Skeletal muscle tissue (tissue), 4 donors: ENCODE data around the gene CDH24. TPM values are rescaled to one million over a fixed set of nuclear protein-coding genes. Genes with fewer than 3 reads are reported as not detected.

ENCODE experiments used
- H3K27ac ChIP-seq: one replicate; pipeline ENCODE4 v1.7.0; 2013; ENCODE audit warnings: mild to moderate bottlenecking, low read depth, low read length, inconsistent platforms
- H3K27me3 ChIP-seq, 3 donors: one replicate each; pipeline ENCODE4 v1.7.0; 2013; ENCODE audit warnings: low read length in 3 of 3; ENCODE audit not compliant: control insufficient read depth in 3 of 3, insufficient read depth in 3 of 3
- H3K36me3 ChIP-seq, 3 donors: one replicate each; pipeline ENCODE4 v1.7.0; 2013; ENCODE audit warnings: low read length in 3 of 3; ENCODE audit not compliant: control insufficient read depth in 3 of 3, insufficient read depth in 3 of 3
- H3K4me1 ChIP-seq, 3 donors: one replicate each; pipeline ENCODE4 v1.7.0; 2013; ENCODE audit warnings: low read length in 3 of 3, mild to moderate bottlenecking in 3 of 3; ENCODE audit not compliant: control insufficient read depth in 3 of 3, insufficient read depth in 3 of 3
- H3K4me3 ChIP-seq, 3 donors: one replicate each; pipeline ENCODE4 v1.7.0; 2013; ENCODE audit warnings: low read length in 3 of 3
- H3K9ac ChIP-seq, 3 donors: one replicate each; pipeline ENCODE4 v1.7.0; 2013; ENCODE audit warnings: low read length in 3 of 3, mild to moderate bottlenecking in 3 of 3, moderate library complexity in 2 of 3, low read depth in 1 of 3
- H3K9me3 ChIP-seq, 3 donors: one replicate each; pipeline ENCODE4 v1.7.0; 2013; ENCODE audit warnings: low read length in 3 of 3; ENCODE audit not compliant: control insufficient read depth in 3 of 3
- total RNA-seq: library from RNA; depleted of rRNA; stranded (reverse); fragments of >200 nt; gene quantifications from one replicate; pipeline ENCODE4 v1.2.3, GENCODE V29; 2014
- donor health status: Osteomylitis.

The CDH24 gene
- total RNA-seq, 1 donor from 2014 or later: 1.6 TPM

DNA sequence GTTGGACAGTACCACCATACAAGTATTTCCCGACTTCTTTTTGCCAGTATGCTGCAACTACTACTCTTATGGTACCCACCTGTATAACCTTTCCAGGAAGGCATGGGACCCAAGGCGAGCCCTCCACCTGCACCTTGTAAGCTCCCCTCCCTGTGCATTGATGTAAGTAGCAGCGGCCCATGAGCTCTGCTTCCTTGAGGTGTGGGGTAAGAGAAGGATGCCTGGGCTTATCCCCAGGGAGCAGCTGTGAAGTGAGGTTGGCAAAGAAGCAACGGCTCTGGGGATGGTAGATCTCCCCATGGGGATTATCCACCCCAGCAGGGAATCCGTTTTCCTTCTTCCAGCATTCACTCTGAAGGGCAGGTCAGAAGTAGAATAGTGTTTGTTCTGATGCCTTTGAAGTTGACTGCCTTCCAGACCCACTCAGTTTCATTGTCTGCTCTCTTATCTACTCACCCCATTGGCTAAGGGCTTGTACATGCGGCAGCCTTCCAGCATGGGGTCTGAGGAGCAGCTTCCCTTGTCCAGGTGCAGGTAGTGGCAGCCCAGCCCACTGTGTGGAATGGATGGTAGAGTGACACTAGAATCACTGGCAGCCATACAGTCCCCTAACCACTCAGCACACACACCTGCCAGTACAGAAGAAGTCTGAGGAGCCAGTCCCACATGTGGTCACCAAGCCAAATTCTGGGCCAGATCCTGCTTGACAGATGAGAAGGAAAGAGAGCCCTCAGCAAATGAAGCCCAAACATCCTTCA, 44.1 kb upstream of the CDH24 start:
- Histone ChIP-seq H3K27ac (no peak overlapping the region), H3K9ac (no peak overlapping the region), H3K27me3 (no peaks in the 10 kb centered on the region), H3K4me1 (peaks cover 7 to 11% (median 10%) of the 10 kb centered on the region in 3 donors), H3K36me3 (peaks cover 0 to 19% (median 15%) of the 10 kb centered on the region in 3 donors), H3K4me3 (no peak overlapping the region), H3K9me3 (no peaks in the 10 kb centered on the region)

DNA sequence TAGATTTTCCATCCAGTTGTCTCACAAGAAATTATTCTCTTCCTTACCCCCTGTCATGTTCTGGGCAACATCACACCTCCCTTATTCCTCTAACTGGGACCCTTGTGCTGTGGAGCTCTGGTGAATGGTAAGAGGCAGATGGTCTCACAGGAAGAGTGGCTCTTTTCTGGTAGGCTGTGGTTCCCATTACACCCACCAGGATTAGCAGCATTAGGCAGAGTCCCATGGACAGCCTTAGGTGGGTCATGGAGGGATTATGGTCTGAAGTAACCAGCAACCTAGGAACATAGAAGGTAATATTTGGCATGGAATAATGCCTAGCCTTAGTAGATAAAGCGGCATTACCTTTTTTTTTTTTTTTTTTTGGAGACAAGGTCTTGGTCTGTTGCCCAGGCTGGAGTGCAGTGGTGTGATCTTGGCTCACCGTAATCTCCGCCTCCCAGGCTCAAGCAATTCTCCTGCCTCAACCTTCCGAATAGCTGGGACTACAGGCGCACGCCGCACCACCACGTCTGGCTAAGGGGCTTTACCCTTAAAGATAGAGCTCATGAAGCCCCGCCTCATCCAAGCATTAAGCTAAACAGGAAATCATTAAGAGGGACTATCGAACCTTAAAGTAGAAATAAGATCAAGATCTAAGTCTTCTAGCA, 42.0 kb upstream of the CDH24 start:
- H3K36me3 ChIP-seq: peaks cover 0 to 19% (median 15%) of the 10 kb centered on the region in 3 donors
- H3K4me3 ChIP-seq: no peak overlapping the region
- no peaks in the 10 kb centered on the region for H3K9me3 ChIP-seq
- H3K4me1 ChIP-seq: peaks cover 7 to 15% (median 11%) of the 10 kb centered on the region in 3 donors
- H3K27ac ChIP-seq: no peak overlapping the region
- H3K27me3 ChIP-seq: no peaks in the 10 kb centered on the region
- no peak overlapping the region for H3K9ac ChIP-seq

DNA sequence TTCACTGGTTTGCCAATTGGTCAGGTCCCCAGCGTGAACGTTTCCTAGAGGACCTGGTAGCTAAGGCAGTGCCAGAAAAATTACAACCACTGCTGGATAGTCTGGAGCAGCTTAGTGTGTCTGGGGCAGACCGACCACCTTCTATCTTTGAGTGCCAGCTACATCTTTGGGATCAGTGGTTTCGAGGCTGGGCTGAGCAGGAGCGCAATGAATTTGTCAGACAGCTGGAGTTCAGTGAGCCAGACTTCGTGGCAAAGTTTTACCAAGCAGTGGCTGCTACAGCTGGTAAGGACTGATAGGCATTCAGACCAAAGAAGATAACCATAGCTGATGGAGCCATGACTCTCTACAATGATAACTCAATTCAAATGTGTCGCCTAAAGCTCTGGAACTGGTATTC, 40.5 kb upstream of the CDH24 start:
- H3K9ac ChIP-seq: no peak overlapping the region
- no peaks in the 10 kb centered on the region for H3K27me3 ChIP-seq
- H3K36me3 ChIP-seq: peaks cover 3 to 24% (median 21%) of the 10 kb centered on the region in 3 donors
- peaks cover 21 to 28% (median 21%) of the 10 kb centered on the region in 3 donors for H3K4me1 ChIP-seq
- no peak overlapping the region for H3K27ac ChIP-seq
- H3K4me3 ChIP-seq: no peak overlapping the region
- no peaks in the 10 kb centered on the region for H3K9me3 ChIP-seq

DNA sequence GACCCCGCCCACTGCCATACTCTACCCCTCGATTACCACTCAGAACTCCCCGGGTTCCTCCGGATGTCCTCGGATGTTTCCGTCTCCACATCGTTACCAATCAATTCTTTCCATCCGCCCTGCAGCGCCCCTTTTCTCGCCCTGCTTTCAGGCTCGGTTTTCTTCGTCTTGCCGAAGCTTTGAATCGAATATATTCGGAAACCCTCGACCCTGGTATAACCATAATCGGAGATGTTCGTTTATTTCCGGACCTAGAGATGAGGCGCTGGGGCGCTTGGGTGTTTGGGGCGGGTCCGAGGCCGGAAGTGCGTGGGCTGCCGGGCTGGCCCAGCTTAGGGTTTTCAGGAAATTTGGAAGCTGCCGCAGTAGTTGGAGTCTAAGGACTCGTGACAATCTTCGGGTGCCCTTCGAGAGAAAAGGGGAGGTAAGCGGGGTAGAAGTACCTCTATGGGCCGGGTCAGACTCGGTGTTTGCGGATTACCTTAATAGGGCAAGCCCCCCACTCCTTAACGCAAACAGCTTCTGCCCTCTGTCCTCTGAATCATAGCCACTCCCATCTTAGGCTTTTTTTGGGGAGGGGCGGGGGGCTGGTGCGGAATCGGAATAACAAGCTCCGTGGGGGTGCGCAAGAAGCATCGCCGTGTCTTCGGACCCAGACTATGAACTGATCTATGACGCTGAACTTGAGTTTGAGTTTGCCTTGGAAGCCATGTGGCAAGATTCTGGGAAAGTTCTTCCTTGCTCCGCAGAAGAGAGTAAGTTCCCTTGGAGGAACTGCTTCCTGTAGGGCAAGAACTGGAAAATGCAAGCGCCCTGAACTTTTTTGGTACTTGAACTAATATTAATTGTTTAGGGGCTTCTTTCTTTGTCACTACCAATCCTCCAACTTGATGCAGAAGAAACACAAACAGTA, 38.1 kb upstream of the CDH24 start, which contains the start of gene C14orf119:
Gene C14orf119, plus strand, starts transcription at position 310 of the 913 bp plus-strand sequence. CDS start 2,154 bp downstream, outside the sequence.
- Histone ChIP-seq H3K4me3 (peak within 1 kb of the TSS; percentile 90 to 98 (median 96)), H3K27me3 (no peaks in the 10 kb centered on the region), H3K9me3 (no peaks in the 10 kb centered on the region), H3K9ac (peak within 1 kb of the TSS; percentile 92 to 99 (median 98)), H3K36me3 (peaks cover 7 to 41% (median 31%) of the 10 kb centered on the region in 3 donors), H3K4me1 (peaks cover 21 to 30% (median 22%) of the 10 kb centered on the region in 3 donors), H3K27ac (peak within 1 kb of the TSS; percentile 98)

DNA sequence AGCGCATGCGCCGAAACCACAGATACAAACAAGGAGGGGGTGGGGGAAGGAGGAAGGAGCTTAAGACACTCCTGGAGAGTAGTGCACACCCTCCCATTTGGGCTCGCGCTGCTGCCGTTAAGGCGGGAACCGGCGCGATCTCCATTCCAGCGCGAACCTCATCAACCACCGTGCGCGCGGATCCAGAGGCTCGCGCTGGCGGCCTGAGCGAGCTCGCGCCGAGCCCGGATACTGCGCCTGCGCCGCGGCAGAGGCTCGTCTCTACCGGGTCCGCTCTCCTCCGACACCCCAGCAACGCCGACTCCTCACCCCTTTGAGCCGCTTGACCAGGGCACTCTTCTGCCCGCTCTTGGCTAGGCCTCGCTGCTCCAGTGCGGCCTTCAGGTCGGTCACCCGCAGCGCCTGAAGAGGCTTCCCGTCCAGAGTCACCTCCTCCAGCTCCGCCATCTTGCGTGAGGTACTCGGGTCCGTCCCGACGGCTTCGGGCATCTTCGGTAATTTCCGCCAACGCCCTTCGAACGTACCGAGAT, 37.4 kb upstream of the CDH24 start, which contains the start of gene ACIN1:
Gene ACIN1, minus strand, starts transcription at position 471 of the 530 bp plus-strand sequence. Its CDS starts 24 bp downstream, at position 447.
- peak within 1 kb of the TSS; percentile 98 for H3K27ac ChIP-seq
- peak within 1 kb of the TSS; percentile 90 to 98 (median 96) for H3K4me3 ChIP-seq
- H3K27me3 ChIP-seq: no peaks in the 10 kb centered on the region
- H3K36me3 ChIP-seq: peaks cover 14 to 48% (median 38%) of the 10 kb centered on the region in 3 donors
- no peaks in the 10 kb centered on the region for H3K9me3 ChIP-seq
- H3K4me1 ChIP-seq: peaks cover 21 to 30% (median 22%) of the 10 kb centered on the region in 3 donors
- peak within 1 kb of the TSS; percentile 92 to 99 (median 98) for H3K9ac ChIP-seq

DNA sequence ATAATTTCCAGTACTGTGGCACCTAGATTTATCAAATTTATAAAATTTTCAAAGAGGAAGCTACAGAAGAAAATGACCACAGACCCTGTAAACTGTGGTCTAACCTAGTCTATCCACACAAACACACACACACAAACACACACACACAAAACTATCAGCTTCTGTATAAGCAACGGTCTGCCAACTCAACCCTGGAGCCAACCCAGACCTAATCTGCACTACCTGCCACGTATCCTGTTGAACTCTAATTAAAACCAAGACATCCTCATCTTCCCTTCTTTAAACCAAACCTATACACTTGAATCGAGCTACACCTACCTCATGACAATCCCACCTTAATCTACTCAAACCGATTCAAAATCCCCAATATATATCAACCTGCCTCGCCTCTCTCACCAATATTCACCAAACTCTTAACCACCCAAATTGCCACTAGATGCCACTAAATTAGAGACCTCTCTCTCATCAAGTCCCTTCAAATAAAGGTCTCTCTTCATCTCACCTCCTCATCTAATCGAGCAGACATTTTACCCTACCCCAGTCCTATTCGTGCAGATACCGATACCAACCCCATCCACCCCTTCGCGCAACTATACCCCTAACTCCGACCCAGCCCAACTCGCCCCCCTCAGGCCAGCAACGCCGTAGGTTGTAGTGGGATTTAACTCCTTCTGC, 36.8 kb upstream of the CDH24 start:
- H3K4me3 ChIP-seq: peak overlapping the region; percentile 90 to 98 (median 96)
- H3K9me3 ChIP-seq: no peaks in the 10 kb centered on the region
- H3K36me3 ChIP-seq: peaks cover 16 to 53% (median 44%) of the 10 kb centered on the region in 3 donors
- H3K27me3 ChIP-seq: no peaks in the 10 kb centered on the region
- H3K4me1 ChIP-seq: peaks cover 21 to 30% (median 22%) of the 10 kb centered on the region in 3 donors
- H3K9ac ChIP-seq: peak overlapping the region; percentile 92 to 99 (median 98)
- peak overlapping the region; percentile 98 for H3K27ac ChIP-seq

DNA sequence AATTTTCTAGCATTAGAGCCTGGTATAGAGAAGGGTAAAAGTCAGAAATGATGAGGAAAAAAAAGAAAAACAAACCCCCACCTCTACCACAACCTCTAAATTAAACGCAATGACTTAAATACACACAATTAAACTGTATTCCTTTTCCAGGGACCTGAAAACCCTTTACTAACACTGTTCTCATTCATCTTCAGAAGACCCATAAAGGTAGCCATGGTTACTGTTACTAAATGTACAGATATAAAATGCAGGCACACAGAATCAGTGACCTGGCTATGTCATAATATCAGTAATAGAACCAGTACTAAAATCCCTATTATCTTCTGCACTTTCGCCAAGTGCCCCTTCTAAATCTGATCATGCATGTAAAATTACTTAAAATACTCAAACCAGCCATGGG, 36.2 kb upstream of the CDH24 start:
- Histone ChIP-seq H3K4me1 (peaks cover 21 to 30% (median 22%) of the 10 kb centered on the region in 3 donors), H3K36me3 (peaks cover 16 to 52% (median 47%) of the 10 kb centered on the region in 3 donors)

DNA sequence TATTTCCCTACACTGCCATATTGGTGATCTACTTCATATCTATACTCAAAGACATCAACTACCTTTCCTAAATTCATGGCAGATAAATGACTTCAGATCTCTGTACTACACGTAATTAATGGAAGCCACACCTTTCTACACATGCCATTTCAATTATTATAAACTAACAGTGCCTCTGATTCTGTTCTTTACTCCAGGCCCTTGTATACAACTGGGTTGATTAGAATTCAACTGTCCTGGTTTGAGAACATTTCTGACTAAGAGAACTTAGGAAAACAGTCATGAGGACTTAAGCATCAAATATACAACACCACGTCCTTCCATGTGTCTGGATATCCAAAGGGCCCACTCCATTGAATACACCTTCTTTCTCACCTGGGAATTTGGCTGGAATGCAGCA, 35.8 kb upstream of the CDH24 start:
- H3K27ac ChIP-seq: no peak overlapping the region
- no peaks in the 10 kb centered on the region for H3K9me3 ChIP-seq
- peaks cover 21 to 30% (median 22%) of the 10 kb centered on the region in 3 donors for H3K4me1 ChIP-seq
- no peaks in the 10 kb centered on the region for H3K27me3 ChIP-seq
- H3K36me3 ChIP-seq: peaks cover 18 to 53% (median 45%) of the 10 kb centered on the region in 3 donors
- peak overlapping the region in 1 of 3 donors; percentile 18 for H3K4me3 ChIP-seq
- H3K9ac ChIP-seq: peak overlapping the region in 1 of 3 donors; percentile 98

More for the DNA sequence above, 36.2 kb upstream of the CDH24 start:
- Histone ChIP-seq H3K27ac (no peak overlapping the region), H3K27me3 (no peaks in the 10 kb centered on the region), H3K9me3 (no peaks in the 10 kb centered on the region), H3K9ac (peak overlapping the region; percentile 92 to 99 (median 98)), H3K4me3 (peak overlapping the region in 2 of 3 donors; percentile 90 to 96)
